PC-3 (cell line): Measurements from ENCODE around the gene THADA. TPM values are rescaled to one million over a fixed set of nuclear protein-coding genes. Genes with fewer than 3 reads are reported as not detected.
"Not testable (repeated sequence)": the region's sequence is repeated elsewhere in the genome, so short reads cannot be mapped to it uniquely, and the experiment has no call there.

Source experiments
- ATAC-seq: fragments of 200-7000 bp; cut with Tn5 transposase; 2 replicates; pipeline ENCODE4 v1.9.1; 2020; ENCODE audit warnings: mild to moderate bottlenecking, moderate library complexity
- BruUV-seq: library from RNA; stranded (reverse); fragments of 400-500 nt; replicated peaks from 2 replicates; lab custom pipeline; 2021; lab: Mats Ljungman, UMichigan
- CTCF ChIA-PET: fragments of 300-600 bp; sonication (Branson Sonifier 250); formaldehyde crosslinking; loops from one replicate; lab custom pipeline; 2022; ENCODE audit warnings: antibody characterized with exemption; lab: Charles Lee
- POLR2A ChIA-PET: fragments of 300-600 bp; sonication (Branson Sonifier 250); formaldehyde crosslinking; loops from one replicate; lab custom pipeline; 2022; ENCODE audit warnings: antibody characterized with exemption; ENCODE audit not compliant: unreplicated experiment; lab: Charles Lee
- DNase-seq: peaks from one replicate; pipeline ENCODE4 v3.0.0-alpha.2; 2015
- H2AFZ ChIP-seq: fragments of 300-600 bp; sonication (generic); 2 replicates; pipeline ENCODE4 v1.6.0; 2016; ENCODE audit warnings: antibody characterized with exemption, low read length
- H3F3A ChIP-seq: fragments of 300-600 bp; sonication (generic); one replicate; pipeline ENCODE4 v1.6.0; 2017; ENCODE audit warnings: antibody characterized with exemption, low read length, control low read depth, mild to moderate bottlenecking; ENCODE audit not compliant: unreplicated experiment
- H3K27ac ChIP-seq: fragments of 300-600 bp; sonication (generic); 2 replicates; pipeline ENCODE4 v1.5.1; 2016; ENCODE audit warnings: mild to moderate bottlenecking, low read length
- H3K27me3 ChIP-seq: fragments of 300-600 bp; sonication (generic); 2 replicates; pipeline ENCODE4 v1.6.1; 2016; ENCODE audit warnings: low read length, mixed read lengths
- H3K36me3 ChIP-seq: fragments of 300-600 bp; sonication (generic); 2 replicates; pipeline ENCODE4 v1.6.1; 2016; ENCODE audit warnings: low read depth, mixed run types, low read length, mixed read lengths
- H3K4me1 ChIP-seq: fragments of 300-600 bp; sonication (generic); 2 replicates; pipeline ENCODE4 v1.5.1; 2016; ENCODE audit warnings: low read length; ENCODE audit not compliant: insufficient read depth
- H3K4me2 ChIP-seq: fragments of 300-600 bp; sonication (generic); 2 replicates; pipeline ENCODE4 v1.6.0; 2016; ENCODE audit warnings: low read length
- H3K4me3 ChIP-seq: fragments of 300-600 bp; sonication (generic); 2 replicates; pipeline ENCODE4 v1.5.1; 2016; ENCODE audit warnings: mild to moderate bottlenecking, low read length, mixed read lengths
- H3K79me2 ChIP-seq: fragments of 300-600 bp; sonication (generic); 2 replicates; pipeline ENCODE4 v1.6.1; 2017; ENCODE audit warnings: low read length, mixed read lengths
- H3K9ac ChIP-seq: fragments of 300-600 bp; sonication (generic); 2 replicates; pipeline ENCODE4 v1.6.0; 2016; ENCODE audit warnings: mild to moderate bottlenecking, low read length
- H3K9me2 ChIP-seq: fragments of 300-600 bp; sonication (generic); replicated peaks from 2 replicates; pipeline ENCODE4 v1.6.1; 2016; ENCODE audit warnings: mixed run types, low read length, mixed read lengths
- H3K9me3 ChIP-seq: fragments of 300-600 bp; sonication (generic); 2 replicates; pipeline ENCODE4 v1.6.1; 2016; ENCODE audit warnings: low read length, mixed read lengths
- H4K20me1 ChIP-seq: fragments of 300-600 bp; sonication (generic); 2 replicates; pipeline ENCODE4 v1.6.1; 2016; ENCODE audit warnings: low read length, mixed read lengths
- EZH2 ChIP-seq: fragments of 300-600 bp; sonication (generic); IDR thresholded peaks from one replicate; pipeline ENCODE4 v1.6.1; 2017; ENCODE audit warnings: antibody characterized with exemption, mild to moderate bottlenecking, low read length; ENCODE audit not compliant: unreplicated experiment
- EZH2phosphoT487 ChIP-seq: fragments of 300-600 bp; sonication (generic); IDR thresholded peaks from 2 replicates; pipeline ENCODE4 v1.6.1; 2018; ENCODE audit warnings: mild to moderate bottlenecking, antibody characterized with exemption, low read length, borderline replicate concordance
- intact Hi-C: fragments of 100-400 bp; cut with micrococcal nuclease; formaldehyde crosslinking; loops from 2 replicates; pipeline ENCODE4 v1.9.0; 2023
- total RNA-seq: library from RNA; depleted of rRNA; stranded (reverse); fragments of >200 nt; gene quantifications from 2 replicates; pipeline ENCODE4 v1.2.3, GENCODE V29; 2014
- TF ChIP-seq, protein P1 (sequence below): fragments of 300-600 bp; sonication (generic); conservative IDR thresholded peaks from 2 replicates; pipeline ENCODE4 v1.5.1; 2017; ENCODE audit warnings: antibody characterized with exemption, low read depth, mild to moderate bottlenecking, low read length

The THADA gene
- total RNA-seq, 1 experiment from 2014 or later = 33.6 TPM

DNA sequence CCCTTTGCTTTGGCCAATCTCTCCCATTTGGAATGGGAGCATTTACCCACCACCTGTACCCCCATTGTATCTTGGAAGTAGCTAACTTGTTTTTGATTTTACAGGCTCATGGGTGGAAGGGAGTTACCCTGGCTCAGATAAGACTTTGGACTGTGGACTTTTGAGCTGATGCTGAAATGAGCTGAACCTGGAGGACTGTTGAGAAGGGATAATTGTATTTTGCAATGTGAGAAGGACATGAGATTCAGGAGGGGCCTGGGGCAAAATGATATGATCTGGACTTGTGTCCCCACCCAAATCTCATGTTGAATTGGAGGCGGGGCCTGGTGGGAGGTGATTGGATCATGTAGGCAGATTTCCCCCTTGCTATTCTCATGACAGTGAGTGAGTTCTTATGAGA is 310.9 kb downstream of the THADA start:
- Histone ChIP-seq H3K79me2 (no peaks in the 10 kb centered on the region), H3K9ac (no peak overlapping the region), H3K4me1 (peaks cover 2% of the 10 kb centered on the region), H3K4me2 (no peak overlapping the region), H4K20me1 (no peaks in the 10 kb centered on the region), H3K27ac (no peak overlapping the region), H3K9me2 (no peaks in the 10 kb centered on the region), H3K36me3 (peaks cover 42% of the 10 kb centered on the region), H3K27me3 (no peaks in the 10 kb centered on the region), H3F3A (no peaks in the 10 kb centered on the region), H3K4me3 (no peak overlapping the region), H3K9me3 (0 out of 2 replicates have a peak, but pooled peaks cover 5% of the 10 kb centered on the region), H2AFZ (no peak overlapping the region)
- intact Hi-C loops = no loop called here
- ATAC-seq (no peak), DNase-seq (no peak)
- BruUV-seq = no TSS peak
- POLR2A ChIA-PET = no interaction called here
- no peak for TF ChIP-seq EZH2phosphoT487
- TF ChIP-seq, protein P1, sequence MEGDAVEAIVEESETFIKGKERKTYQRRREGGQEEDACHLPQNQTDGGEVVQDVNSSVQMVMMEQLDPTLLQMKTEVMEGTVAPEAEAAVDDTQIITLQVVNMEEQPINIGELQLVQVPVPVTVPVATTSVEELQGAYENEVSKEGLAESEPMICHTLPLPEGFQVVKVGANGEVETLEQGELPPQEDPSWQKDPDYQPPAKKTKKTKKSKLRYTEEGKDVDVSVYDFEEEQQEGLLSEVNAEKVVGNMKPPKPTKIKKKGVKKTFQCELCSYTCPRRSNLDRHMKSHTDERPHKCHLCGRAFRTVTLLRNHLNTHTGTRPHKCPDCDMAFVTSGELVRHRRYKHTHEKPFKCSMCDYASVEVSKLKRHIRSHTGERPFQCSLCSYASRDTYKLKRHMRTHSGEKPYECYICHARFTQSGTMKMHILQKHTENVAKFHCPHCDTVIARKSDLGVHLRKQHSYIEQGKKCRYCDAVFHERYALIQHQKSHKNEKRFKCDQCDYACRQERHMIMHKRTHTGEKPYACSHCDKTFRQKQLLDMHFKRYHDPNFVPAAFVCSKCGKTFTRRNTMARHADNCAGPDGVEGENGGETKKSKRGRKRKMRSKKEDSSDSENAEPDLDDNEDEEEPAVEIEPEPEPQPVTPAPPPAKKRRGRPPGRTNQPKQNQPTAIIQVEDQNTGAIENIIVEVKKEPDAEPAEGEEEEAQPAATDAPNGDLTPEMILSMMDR = no peak
- no peak for TF ChIP-seq EZH2
- CTCF ChIA-PET = no interaction called here

DNA sequence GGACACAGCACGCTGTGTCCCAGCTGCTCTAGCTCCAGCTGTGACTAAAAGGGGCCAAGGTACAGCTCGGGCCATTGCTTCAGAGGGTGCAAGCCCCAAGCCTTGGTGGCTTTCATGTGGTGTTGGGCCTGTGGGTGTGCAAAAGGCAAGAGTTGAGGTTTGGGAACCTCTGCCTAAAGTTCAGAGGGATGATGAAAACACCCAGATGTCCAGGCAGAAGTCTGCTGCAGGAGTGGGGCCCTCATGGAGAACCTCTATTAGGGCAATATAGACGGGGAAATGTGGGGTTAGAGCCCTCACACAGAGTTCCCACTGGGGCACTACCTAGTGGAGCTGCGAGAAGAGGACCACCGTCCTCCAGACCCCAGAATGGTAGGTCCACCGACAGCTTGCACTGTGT is 311.5 kb downstream of the THADA start:
- POLR2A ChIA-PET = not testable (repeated sequence)

DNA sequence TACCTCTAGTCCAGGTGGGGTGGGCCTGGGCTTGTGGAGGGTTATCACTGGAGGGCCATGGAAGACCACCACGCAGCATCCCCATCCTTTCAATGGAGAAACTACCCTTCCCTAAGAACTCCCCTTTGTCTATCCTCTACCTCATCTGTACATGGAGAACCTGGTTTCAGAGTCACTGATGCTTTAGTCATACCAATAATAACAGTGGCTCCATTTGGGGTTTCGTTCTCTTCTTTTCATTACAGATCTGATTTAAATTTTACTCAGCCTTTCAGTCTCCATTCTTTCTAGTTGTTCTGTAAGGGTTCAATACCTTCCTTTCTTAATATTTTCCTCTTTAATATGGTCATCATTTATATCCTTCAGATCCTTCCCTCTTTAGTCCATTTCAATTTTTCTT is 314.8 kb downstream of the THADA start:
- H2AFZ ChIP-seq = no peak overlapping the region
- H3F3A ChIP-seq = no peaks in the 10 kb centered on the region
- no peaks in the 10 kb centered on the region for H3K27me3 ChIP-seq
- H4K20me1 ChIP-seq = peaks cover 3% of the 10 kb centered on the region; the same call in 1 of the 2 replicates
- no peak overlapping the region for H3K9ac ChIP-seq
- ChIA-PET POLR2A (no interaction called here), CTCF (no interaction called here)
- TF ChIP-seq, protein P1 = no peak
- TF ChIP-seq EZH2phosphoT487 (no peak), EZH2 (no peak)
- no peaks in the 10 kb centered on the region for H3K9me2 ChIP-seq
- no peaks in the 10 kb centered on the region for H3K79me2 ChIP-seq
- DNase-seq (no peak), ATAC-seq (no peak)
- no peak overlapping the region for H3K27ac ChIP-seq
- intact Hi-C loops = no loop called here
- H3K36me3 ChIP-seq = peaks cover 33% of the 10 kb centered on the region
- no peak overlapping the region for H3K4me2 ChIP-seq
- 0 out of 2 replicates have a peak, but pooled peaks cover 5% of the 10 kb centered on the region for H3K9me3 ChIP-seq
- peaks cover 19% of the 10 kb centered on the region for H3K4me1 ChIP-seq
- BruUV-seq = no TSS peak
- no peak overlapping the region for H3K4me3 ChIP-seq

More for the DNA sequence above, 311.5 kb downstream of the THADA start:
- H4K20me1 ChIP-seq, H3F3A ChIP-seq, DNase-seq, H3K27ac ChIP-seq, H3K4me3 ChIP-seq, H3K27me3 ChIP-seq, BruUV-seq, ATAC-seq, H3K9me3 ChIP-seq, CTCF ChIA-PET, H3K4me2 ChIP-seq, H2AFZ ChIP-seq, H3K9me2 ChIP-seq, H3K4me1 ChIP-seq, H3K9ac ChIP-seq, intact Hi-C loops, H3K79me2 ChIP-seq: not testable (repeated sequence)
- H3K36me3 ChIP-seq = peaks cover 42% of the 10 kb centered on the region
